HFFc6 (cell line): ENCODE results near the gene MB. TPM values are rescaled to one million over a fixed set of nuclear protein-coding genes. Genes with fewer than 3 reads are reported as not detected.

Experiments used
- DNase-seq: peaks from one replicate; pipeline ENCODE4 v3.0.0-alpha.2; 2018
- H3K27ac Mint-ChIP-seq: 2 replicates; pipeline ENCODE4 v1.8.0; 2020; ENCODE audit warnings: mild to moderate bottlenecking, mixed read lengths
- H3K27me3 Mint-ChIP-seq: 2 replicates; pipeline ENCODE4 v1.8.0; 2021; ENCODE audit warnings: mild to moderate bottlenecking, moderate library complexity, mixed read lengths; ENCODE audit not compliant: insufficient read depth
- H3K36me3 Mint-ChIP-seq: 2 replicates; pipeline ENCODE4 v1.8.0; 2021; ENCODE audit warnings: low read depth, mixed read lengths
- H3K4me1 Mint-ChIP-seq: 2 replicates; pipeline ENCODE4 v1.8.0; 2020; ENCODE audit warnings: low read depth, mixed read lengths
- H3K4me3 Mint-ChIP-seq: 2 replicates; pipeline ENCODE4 v1.8.0; 2020; ENCODE audit warnings: mild to moderate bottlenecking, moderate library complexity, mixed read lengths
- H3K9me3 Mint-ChIP-seq: 2 replicates; pipeline ENCODE4 v1.8.0; 2020; ENCODE audit warnings: mild to moderate bottlenecking, mixed read lengths
- CTCF ChIP-seq: fragments of 200-600 bp; sonication (generic); IDR thresholded peaks from 2 replicates; pipeline ENCODE4 v1.5.0; 2021; ENCODE audit warnings: antibody characterized with exemption, mild to moderate bottlenecking
- total RNA-seq, 6 experiments: library from RNA; stranded (reverse); fragmentation: NEBNext Ultra II Directional; extraction: Animal tissue kit (Norgen Biotek cat#: 25700); gene quantifications; 2 replicates in 1 of 6; 3 replicates in 5 of 6; pipeline ENCODE4 v1.2.3, GENCODE V29; 2021

MB gene
- total RNA-seq, 6 experiments from 2014 or later = not detected

GRCh38 chr22:35582218-35582860 lies 34.8 kb downstream of the MB start:
- TF ChIP-seq CTCF = no peak
- DNase-seq = no peak
- H3K36me3 Mint-ChIP-seq = no peaks in the 10 kb centered on the region
- H3K27me3 Mint-ChIP-seq = no peaks in the 10 kb centered on the region; the same call in 1 of the 2 replicates
- no peaks in the 10 kb centered on the region for H3K4me1 Mint-ChIP-seq
- H3K4me3 Mint-ChIP-seq = no peak overlapping the region
- no peak overlapping the region for H3K27ac Mint-ChIP-seq
- H3K9me3 Mint-ChIP-seq = no peaks in the 10 kb centered on the region

- Mint-ChIP-seq H3K9me3 (no peaks in the 10 kb centered on the region), H3K4me1 (no peaks in the 10 kb centered on the region), H3K27ac (no peak overlapping the region), H3K4me3 (no peak overlapping the region), H3K27me3 (no peaks in the 10 kb centered on the region; the same call in 1 of the 2 replicates), H3K36me3 (no peaks in the 10 kb centered on the region)
- no peak for DNase-seq
- no peak for TF ChIP-seq CTCF
Observed at GRCh38 chr22:35581023-35581413, 36.1 kb downstream of the MB start.

GRCh38 chr22:35580351-35581022 lies 36.6 kb downstream of the MB start:
- H3K36me3 Mint-ChIP-seq = no peaks in the 10 kb centered on the region
- H3K27ac Mint-ChIP-seq = no peak overlapping the region
- peaks cover 5% of the 10 kb centered on the region; the same call in 1 of the 2 replicates for H3K27me3 Mint-ChIP-seq
- DNase-seq = no peak
- TF ChIP-seq CTCF = no peak
- no peaks in the 10 kb centered on the region for H3K9me3 Mint-ChIP-seq
- no peaks in the 10 kb centered on the region for H3K4me1 Mint-ChIP-seq
- H3K4me3 Mint-ChIP-seq = no peak overlapping the region

- TF ChIP-seq CTCF = no peak
- Mint-ChIP-seq H3K4me3 (no peak overlapping the region), H3K27ac (no peak overlapping the region)
Observed at GRCh38 chr22:35578836-35579575, 38.1 kb downstream of the MB start.

GRCh38 chr22:35577799-35578659 lies 39.1 kb downstream of the MB start:
- Mint-ChIP-seq H3K9me3 (no peaks in the 10 kb centered on the region), H3K36me3 (no peaks in the 10 kb centered on the region), H3K27me3 (peaks cover 16% of the 10 kb centered on the region), H3K4me1 (no peaks in the 10 kb centered on the region), H3K27ac (no peak overlapping the region), H3K4me3 (no peak overlapping the region)
- no peak for DNase-seq
- no peak for TF ChIP-seq CTCF

More at GRCh38 chr22:35578836-35579575, 38.1 kb downstream of the MB start:
- Mint-ChIP-seq H3K36me3 (no peaks in the 10 kb centered on the region), H3K4me1 (no peaks in the 10 kb centered on the region), H3K9me3 (no peaks in the 10 kb centered on the region), H3K27me3 (peaks cover 12% of the 10 kb centered on the region)
- DNase-seq = no peak
